Neuronal stem cell (in vitro differentiated cells): ENCODE results near the gene NRXN3.
A peak's percentile ranks its signal among the peaks of the same experiment; 100 is the strongest.

Experiments
- DNase-seq: peaks from one replicate; pipeline ENCODE4 v3.0.0-alpha.2; 2013; ENCODE audit warnings: low spot score
- H2AFZ ChIP-seq: one replicate; pipeline ENCODE4 v1.6.1; 2013; ENCODE audit warnings: mild to moderate bottlenecking, low read length, inconsistent platforms
- H2AK5ac ChIP-seq: 2 replicates; pipeline ENCODE4 v1.6.1; 2013; ENCODE audit warnings: low read depth, mild to moderate bottlenecking, inconsistent platforms, low read length, moderate library complexity, mixed read lengths
- H2BK120ac ChIP-seq: 2 replicates; pipeline ENCODE4 v1.6.1; 2013; ENCODE audit warnings: low read depth, mild to moderate bottlenecking, inconsistent platforms, low read length, moderate library complexity, mixed read lengths
- H2BK12ac ChIP-seq: one replicate; pipeline ENCODE4 v1.6.1; 2013; ENCODE audit warnings: low read length, inconsistent platforms
- H2BK15ac ChIP-seq: 2 replicates; pipeline ENCODE4 v1.6.1; 2013; ENCODE audit warnings: mild to moderate bottlenecking, low read length, inconsistent platforms, mixed read lengths
- H2BK5ac ChIP-seq: one replicate; pipeline ENCODE4 v1.6.1; 2013; ENCODE audit warnings: inconsistent platforms, mild to moderate bottlenecking, low read length, moderate library complexity
- H3K14ac ChIP-seq: one replicate; pipeline ENCODE4 v1.6.1; 2013; ENCODE audit warnings: low read length, inconsistent platforms
- H3K18ac ChIP-seq: 2 replicates; pipeline ENCODE4 v1.6.1; 2013; ENCODE audit warnings: low read length, inconsistent platforms
- H3K23ac ChIP-seq: 2 replicates; pipeline ENCODE4 v1.6.1; 2013; ENCODE audit warnings: low read depth, mild to moderate bottlenecking, mixed read lengths, low read length, inconsistent platforms; ENCODE audit not compliant: poor library complexity
- H3K27ac ChIP-seq: replicated peaks from 3 replicates; pipeline ENCODE4 v1.5.1; 2013; ENCODE audit warnings: low read length, inconsistent platforms
- H3K27me3 ChIP-seq, 3 experiments: 2 replicates each; pipeline ENCODE4 v1.6.1; 2013; ENCODE audit warnings: low read length in 3 of 3, mild to moderate bottlenecking in 2 of 3, inconsistent platforms in 1 of 3, low read depth in 1 of 3, mixed read lengths in 1 of 3, moderate library complexity in 1 of 3; ENCODE audit not compliant: control insufficient read depth in 3 of 3, insufficient read depth in 3 of 3
- H3K36me3 ChIP-seq, 2 donors: replicated peaks in 1 of 2; 2 replicates each; pipeline ENCODE4 v1.6.1; 2013; ENCODE audit warnings: low read length in 2 of 2; ENCODE audit not compliant: control insufficient read depth in 2 of 2, insufficient read depth in 2 of 2
- H3K4ac ChIP-seq: 2 replicates; pipeline ENCODE4 v1.6.1; 2013; ENCODE audit warnings: inconsistent platforms, mild to moderate bottlenecking, low read length, moderate library complexity
- H3K4me1 ChIP-seq, 2 donors: 1 replicate in 1 of 2; 2 replicates in 1 of 2; pipeline ENCODE4 v1.6.1; 2013; ENCODE audit warnings: low read length in 2 of 2, low read depth in 1 of 2; ENCODE audit not compliant: control insufficient read depth in 2 of 2, insufficient read depth in 1 of 2
- H3K4me2 ChIP-seq: one replicate; pipeline ENCODE4 v1.6.1; 2013; ENCODE audit warnings: mild to moderate bottlenecking, low read length, inconsistent platforms; ENCODE audit not compliant: insufficient read depth, poor library complexity, severe bottlenecking
- H3K4me3 ChIP-seq, 2 donors: 2 replicates each; pipeline ENCODE4 v1.5.1; 2013; ENCODE audit warnings: low read length in 2 of 2, mild to moderate bottlenecking in 2 of 2, inconsistent platforms in 1 of 2, moderate library complexity in 1 of 2
- H3K79me1 ChIP-seq: one replicate; pipeline ENCODE4 v1.6.1; 2013; ENCODE audit warnings: low read depth, mild to moderate bottlenecking, inconsistent platforms, low read length, moderate library complexity
- H3K9ac ChIP-seq: one replicate; pipeline ENCODE4 v1.6.1; 2013; ENCODE audit warnings: mild to moderate bottlenecking, low read depth, low read length, inconsistent platforms; ENCODE audit not compliant: poor library complexity
- H3K9me3 ChIP-seq, 2 donors: replicated peaks in 1 of 2; 2 replicates each; pipeline versions ENCODE3 to v1.6.1; 2013; ENCODE audit warnings: low read length in 2 of 2, mild to moderate bottlenecking in 2 of 2, inconsistent platforms in 1 of 2, low read depth in 1 of 2, mixed read lengths in 1 of 2, moderate library complexity in 1 of 2; ENCODE audit not compliant: control insufficient read depth in 2 of 2, insufficient read depth in 1 of 2
- H4K8ac ChIP-seq: one replicate; pipeline ENCODE4 v1.6.1; 2013; ENCODE audit warnings: low read depth, mild to moderate bottlenecking, inconsistent platforms, low read length, moderate library complexity
- H4K91ac ChIP-seq: one replicate; pipeline ENCODE4 v1.6.1; 2013; ENCODE audit warnings: low read length, low read depth, mild to moderate bottlenecking, inconsistent platforms; ENCODE audit not compliant: poor library complexity
- WGBS, 2 donors: extraction: QIAGEN DNeasy Blood & Tissue Kit; methylation state at CpG; one replicate each; pipeline ENCODE4 v1.1.7; 2013; ENCODE audit warnings: missing lambda C conversion rate in 2 of 2, mixed read lengths in 1 of 2; ENCODE audit not compliant: insufficient read length in 2 of 2, insufficient replicate concordance in 1 of 2; ENCODE audit errors: extremely low coverage in 2 of 2; 5-methylcytosine and 5-hydroxymethylcytosine counted together

Gene NRXN3

DNA sequence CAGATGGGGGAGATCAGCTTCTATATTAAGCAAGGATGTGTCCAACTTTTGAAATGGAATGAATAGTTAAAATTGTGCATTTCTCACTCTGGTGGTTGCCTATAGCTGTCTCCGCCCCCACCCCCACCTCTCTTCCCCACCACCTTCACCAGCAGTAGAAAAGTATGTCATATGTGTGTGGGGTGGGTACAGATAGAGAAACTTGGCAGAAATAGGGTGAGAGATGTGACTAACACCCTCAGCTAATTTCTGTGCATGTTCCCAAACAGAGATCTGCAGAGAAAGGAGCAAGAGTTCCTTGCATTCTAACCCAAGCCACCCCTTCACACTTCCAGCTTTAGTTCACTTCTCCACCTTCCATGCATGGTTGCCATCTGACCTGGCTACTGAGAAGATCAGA lies 980.1 kb downstream of the NRXN3 start:
- DNase-seq = no peak
- WGBS, 2 donors = no CpG with 5 or more reads among the region's 1 CpG
- H3K27me3 ChIP-seq = no peaks in the 10 kb centered on the region

DNA sequence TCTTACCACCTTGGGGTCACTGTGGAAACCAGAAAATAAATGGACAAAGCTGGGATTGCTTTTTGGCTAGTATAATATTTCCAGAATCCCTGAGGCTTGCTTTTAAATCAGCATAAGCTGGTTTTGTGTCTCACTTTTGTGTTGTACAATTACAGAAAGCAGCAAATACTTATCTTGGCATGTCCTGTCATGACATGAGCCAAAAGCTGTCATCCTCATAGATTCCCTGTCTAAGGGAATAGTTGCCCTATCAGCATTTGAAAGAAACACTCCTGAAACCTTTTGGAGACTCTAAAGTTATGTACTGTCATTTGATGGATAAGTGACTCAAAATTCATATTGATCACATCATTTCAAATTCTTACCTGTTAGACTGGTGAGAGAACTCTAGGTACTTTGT lies 987.2 kb downstream of the NRXN3 start:
- Histone ChIP-seq H3K4me1 (no peaks in the 10 kb centered on the region), H3K27me3 (no peaks in the 10 kb centered on the region)

More for the DNA sequence above, 980.1 kb downstream of the NRXN3 start:
- no peak overlapping the region for H4K91ac ChIP-seq
- no peak overlapping the region for H2BK12ac ChIP-seq
- no peak overlapping the region for H3K14ac ChIP-seq
- no peak overlapping the region for H3K4ac ChIP-seq
- no peak overlapping the region for H3K27ac ChIP-seq
- H4K8ac ChIP-seq = no peak overlapping the region
- H2BK120ac ChIP-seq = no peak overlapping the region
- H2AK5ac ChIP-seq = no peak overlapping the region
- H3K18ac ChIP-seq = no peak overlapping the region
- H2BK5ac ChIP-seq = no peak overlapping the region
- no peaks in the 10 kb centered on the region for H3K9me3 ChIP-seq
- no peak overlapping the region for H3K23ac ChIP-seq
- H3K4me1 ChIP-seq = no peaks in the 10 kb centered on the region
- no peak overlapping the region for H3K4me2 ChIP-seq
- H3K4me3 ChIP-seq = no peak overlapping the region
- H2AFZ ChIP-seq = no peak overlapping the region
- no peaks in the 10 kb centered on the region for H3K79me1 ChIP-seq
- H3K9ac ChIP-seq = no peak overlapping the region
- no peaks in the 10 kb centered on the region for H3K36me3 ChIP-seq
- no peak overlapping the region for H2BK15ac ChIP-seq

DNA sequence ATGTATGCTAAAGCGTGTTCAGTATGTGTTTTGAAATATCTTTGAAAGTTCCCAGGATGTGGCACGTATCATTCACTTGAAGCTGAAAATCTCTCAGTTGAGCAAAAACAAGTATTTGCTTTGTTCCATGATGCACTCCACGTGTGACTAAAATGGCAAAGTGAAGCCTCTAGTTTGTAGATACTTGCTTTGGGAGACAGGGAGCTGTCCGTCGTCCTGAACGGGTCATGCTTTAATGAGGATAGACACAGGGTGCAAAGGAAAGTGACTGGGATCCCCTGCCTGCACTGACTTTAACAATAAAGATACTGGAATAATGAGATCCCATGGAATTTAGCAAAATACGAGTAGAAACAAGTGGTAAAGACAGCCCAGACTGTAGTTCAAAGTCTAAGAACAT lies 991.4 kb downstream of the NRXN3 start:
- Histone ChIP-seq H3K27me3 (no peaks in the 10 kb centered on the region), H2AK5ac (no peak overlapping the region), H3K36me3 (no peaks in the 10 kb centered on the region), H2BK120ac (no peak overlapping the region), H3K4ac (no peak overlapping the region), H3K14ac (no peak overlapping the region), H3K4me1 (no peaks in the 10 kb centered on the region), H3K27ac (no peak overlapping the region), H3K79me1 (no peaks in the 10 kb centered on the region), H2BK12ac (no peak overlapping the region), H3K4me2 (no peak overlapping the region), H2BK15ac (no peak overlapping the region), H4K8ac (no peak overlapping the region), H3K4me3 (no peak overlapping the region), H3K23ac (no peak overlapping the region), H4K91ac (no peak overlapping the region), H3K9me3 (no peaks in the 10 kb centered on the region), H3K18ac (no peak overlapping the region), H2AFZ (no peak overlapping the region), H2BK5ac (no peak overlapping the region), H3K9ac (no peak overlapping the region)
- DNase-seq = peak; percentile 46
- WGBS, 2 donors = no CpG with 5 or more reads among the region's 7 CpGs

More for the DNA sequence above, 987.2 kb downstream of the NRXN3 start:
- no peaks in the 10 kb centered on the region for H3K79me1 ChIP-seq
- H2BK120ac ChIP-seq = no peak overlapping the region
- H3K4me3 ChIP-seq = no peak overlapping the region
- no peak overlapping the region for H2BK5ac ChIP-seq
- no peak overlapping the region for H4K91ac ChIP-seq
- H3K14ac ChIP-seq = no peak overlapping the region
- H2BK15ac ChIP-seq = no peak overlapping the region
- no peak overlapping the region for H3K9ac ChIP-seq
- DNase-seq = no peak
- no peaks in the 10 kb centered on the region for H3K9me3 ChIP-seq
- H2AK5ac ChIP-seq = no peak overlapping the region
- H2AFZ ChIP-seq = no peak overlapping the region
- no peak overlapping the region for H3K18ac ChIP-seq
- H3K23ac ChIP-seq = no peak overlapping the region
- H2BK12ac ChIP-seq = no peak overlapping the region
- H3K4ac ChIP-seq = no peak overlapping the region
- no peak overlapping the region for H3K4me2 ChIP-seq
- H3K27ac ChIP-seq = no peak overlapping the region
- no peaks in the 10 kb centered on the region for H3K36me3 ChIP-seq
- no peak overlapping the region for H4K8ac ChIP-seq

DNA sequence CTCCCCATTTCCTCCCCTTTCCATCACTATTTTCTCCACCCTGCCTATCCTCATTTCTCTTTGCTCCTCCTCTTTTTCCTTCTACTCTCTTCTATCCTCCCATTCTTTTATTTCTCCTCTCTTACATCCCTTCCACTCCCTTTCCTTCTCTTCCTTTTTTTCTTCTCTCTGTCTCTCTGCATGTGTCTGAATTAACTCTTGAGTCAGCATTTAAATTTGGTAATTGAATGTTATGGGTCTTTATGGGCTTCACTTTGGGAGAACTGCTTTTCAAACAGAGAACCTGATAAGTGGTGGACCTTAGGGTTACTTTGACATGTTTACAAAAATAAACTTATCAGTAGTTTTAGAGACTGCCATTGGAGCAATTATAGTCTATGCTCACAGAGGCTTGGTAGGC lies 992.7 kb downstream of the NRXN3 start:
- no peak overlapping the region for H4K91ac ChIP-seq
- no peaks in the 10 kb centered on the region for H3K9me3 ChIP-seq
- H3K9ac ChIP-seq = no peak overlapping the region
- H3K4me1 ChIP-seq = no peaks in the 10 kb centered on the region
- no peak overlapping the region for H3K4me3 ChIP-seq
- H4K8ac ChIP-seq = no peak overlapping the region
- no peak overlapping the region for H3K4me2 ChIP-seq
- no peak overlapping the region for H2AK5ac ChIP-seq
- H3K27ac ChIP-seq = no peak overlapping the region
- no peaks in the 10 kb centered on the region for H3K27me3 ChIP-seq
- no peak overlapping the region for H3K23ac ChIP-seq
- H3K4ac ChIP-seq = no peak overlapping the region
- DNase-seq = no peak
- no peak overlapping the region for H2BK5ac ChIP-seq
- H2BK120ac ChIP-seq = no peak overlapping the region
- no peak overlapping the region for H3K14ac ChIP-seq
- H3K79me1 ChIP-seq = no peaks in the 10 kb centered on the region
- H2BK12ac ChIP-seq = no peak overlapping the region
- no peaks in the 10 kb centered on the region for H3K36me3 ChIP-seq
- no peak overlapping the region for H2BK15ac ChIP-seq
- H3K18ac ChIP-seq = no peak overlapping the region
- no peak overlapping the region for H2AFZ ChIP-seq
